RWPE2 (cell line): Measurements from ENCODE around the gene RFC5.

Experiments used
- ATAC-seq: fragments of 200-7000 bp; cut with Tn5 transposase; 3 replicates; pipeline ENCODE4 v1.9.1; 2021; ENCODE audit warnings: low read depth
- DNase-seq: peaks from one replicate; pipeline ENCODE4 v3.0.0-alpha.2; 2020; ENCODE audit warnings: low spot score
- H3K27ac ChIP-seq: fragments of 450-650 bp; 2 replicates; pipeline ENCODE4 v1.5.1; 2017; ENCODE audit warnings: mild to moderate bottlenecking; ENCODE audit not compliant: poor library complexity, severe bottlenecking
- H3K27me3 ChIP-seq: fragments of 250-450 bp; sonication (Bioruptor Pico); 2 replicates; pipeline ENCODE4 v1.5.1; 2021; ENCODE audit warnings: mild to moderate bottlenecking, moderate library complexity; ENCODE audit not compliant: insufficient read depth, poor library complexity, severe bottlenecking
- H3K36me3 ChIP-seq: fragments of 250-450 bp; sonication (Bioruptor Pico); 2 replicates; pipeline ENCODE4 v1.5.1; 2020; ENCODE audit warnings: low read depth, mild to moderate bottlenecking, moderate library complexity
- H3K4me1 ChIP-seq: fragments of 250-450 bp; sonication (Bioruptor Pico); 2 replicates; pipeline ENCODE4 v1.5.1; 2021; ENCODE audit warnings: mild to moderate bottlenecking, moderate library complexity; ENCODE audit not compliant: insufficient read depth, poor library complexity, severe bottlenecking
- H3K4me3 ChIP-seq: fragments of 250-450 bp; sonication (Bioruptor Pico); 2 replicates; pipeline ENCODE4 v1.5.1; 2021; ENCODE audit warnings: mild to moderate bottlenecking, moderate library complexity; ENCODE audit not compliant: severe bottlenecking
- H3K9me3 ChIP-seq: fragments of 250-450 bp; sonication (Bioruptor Pico); 2 replicates; pipeline ENCODE4 v1.5.1; 2021; ENCODE audit warnings: mild to moderate bottlenecking, moderate library complexity; ENCODE audit not compliant: severe bottlenecking
- TF ChIP-seq, protein P1 (sequence below): fragments of 450-650 bp; IDR thresholded peaks from one replicate; pipeline ENCODE4 v1.5.1; 2017; ENCODE audit warnings: mild to moderate bottlenecking, moderate library complexity; ENCODE audit not compliant: poor library complexity, severe bottlenecking

Gene RFC5

GRCh38 chr12:117980616-117981015 lies 35.9 kb upstream of the RFC5 start:
- H3K27ac ChIP-seq, result no peak overlapping the region
- no peaks in the 10 kb centered on the region for H3K27me3 ChIP-seq
- no peak for DNase-seq
- H3K4me1 ChIP-seq, result peaks cover 4% of the 10 kb centered on the region
- TF ChIP-seq, protein P1, sequence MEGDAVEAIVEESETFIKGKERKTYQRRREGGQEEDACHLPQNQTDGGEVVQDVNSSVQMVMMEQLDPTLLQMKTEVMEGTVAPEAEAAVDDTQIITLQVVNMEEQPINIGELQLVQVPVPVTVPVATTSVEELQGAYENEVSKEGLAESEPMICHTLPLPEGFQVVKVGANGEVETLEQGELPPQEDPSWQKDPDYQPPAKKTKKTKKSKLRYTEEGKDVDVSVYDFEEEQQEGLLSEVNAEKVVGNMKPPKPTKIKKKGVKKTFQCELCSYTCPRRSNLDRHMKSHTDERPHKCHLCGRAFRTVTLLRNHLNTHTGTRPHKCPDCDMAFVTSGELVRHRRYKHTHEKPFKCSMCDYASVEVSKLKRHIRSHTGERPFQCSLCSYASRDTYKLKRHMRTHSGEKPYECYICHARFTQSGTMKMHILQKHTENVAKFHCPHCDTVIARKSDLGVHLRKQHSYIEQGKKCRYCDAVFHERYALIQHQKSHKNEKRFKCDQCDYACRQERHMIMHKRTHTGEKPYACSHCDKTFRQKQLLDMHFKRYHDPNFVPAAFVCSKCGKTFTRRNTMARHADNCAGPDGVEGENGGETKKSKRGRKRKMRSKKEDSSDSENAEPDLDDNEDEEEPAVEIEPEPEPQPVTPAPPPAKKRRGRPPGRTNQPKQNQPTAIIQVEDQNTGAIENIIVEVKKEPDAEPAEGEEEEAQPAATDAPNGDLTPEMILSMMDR, result no peak
- no peaks in the 10 kb centered on the region for H3K9me3 ChIP-seq
- no peaks in the 10 kb centered on the region for H3K36me3 ChIP-seq
- ATAC-seq, result no peak
- H3K4me3 ChIP-seq, result no peak overlapping the region

DNA sequence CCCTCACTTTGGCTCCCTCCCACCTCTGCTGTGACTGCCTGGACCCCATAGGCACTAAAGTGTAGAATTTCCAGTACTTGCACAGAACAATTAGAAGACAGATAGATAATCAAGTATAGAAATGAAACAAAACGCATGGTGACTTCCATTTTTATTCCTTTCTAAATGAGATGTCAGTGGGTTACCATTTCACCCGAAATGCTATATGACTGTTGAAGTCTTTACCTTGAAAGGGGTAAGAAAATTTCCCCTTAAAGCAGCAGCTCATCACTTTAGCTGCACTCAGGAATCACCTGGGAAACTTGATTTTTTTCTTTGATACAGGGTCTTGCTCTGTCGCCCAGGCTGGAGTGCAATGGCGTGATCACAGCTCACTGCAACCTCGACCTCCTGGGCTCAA lies 35.2 kb upstream of the RFC5 start:
- no peak overlapping the region for H3K27ac ChIP-seq

DNA sequence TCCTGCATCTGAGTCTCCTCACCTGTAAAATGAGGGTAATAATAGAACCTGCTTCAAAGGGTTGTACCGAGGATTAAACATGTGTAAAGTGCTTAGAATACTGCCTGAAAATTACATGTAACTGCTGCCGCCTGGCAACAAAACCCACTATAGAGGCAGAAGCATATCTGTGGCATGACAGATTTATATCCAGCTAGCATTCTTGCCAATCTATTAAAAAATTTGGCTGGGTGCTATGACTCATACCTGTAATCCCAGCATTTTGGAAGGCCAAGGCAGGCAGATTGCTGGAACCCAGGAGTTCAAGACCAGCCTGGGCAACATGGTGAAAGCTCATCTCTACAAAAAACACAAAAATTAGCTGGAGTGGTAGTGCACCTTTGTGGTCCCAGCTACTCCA lies 31.3 kb upstream of the RFC5 start:
- Histone ChIP-seq H3K4me3 (no peak overlapping the region), H3K27me3 (no peaks in the 10 kb centered on the region), H3K4me1 (peaks cover 23% of the 10 kb centered on the region), H3K9me3 (no peaks in the 10 kb centered on the region), H3K27ac (peak overlapping the region; percentile 80), H3K36me3 (no peaks in the 10 kb centered on the region)
- no peak for ATAC-seq
- no peak for DNase-seq
- TF ChIP-seq, protein P1, result no peak

More for the DNA sequence above, 35.2 kb upstream of the RFC5 start:
- Histone ChIP-seq H3K4me1 (peaks cover 8% of the 10 kb centered on the region), H3K27me3 (no peaks in the 10 kb centered on the region), H3K36me3 (no peaks in the 10 kb centered on the region), H3K9me3 (no peaks in the 10 kb centered on the region), H3K4me3 (no peak overlapping the region)
- TF ChIP-seq, protein P1, result no peak
- no peak for DNase-seq
- ATAC-seq, result no peak

DNA sequence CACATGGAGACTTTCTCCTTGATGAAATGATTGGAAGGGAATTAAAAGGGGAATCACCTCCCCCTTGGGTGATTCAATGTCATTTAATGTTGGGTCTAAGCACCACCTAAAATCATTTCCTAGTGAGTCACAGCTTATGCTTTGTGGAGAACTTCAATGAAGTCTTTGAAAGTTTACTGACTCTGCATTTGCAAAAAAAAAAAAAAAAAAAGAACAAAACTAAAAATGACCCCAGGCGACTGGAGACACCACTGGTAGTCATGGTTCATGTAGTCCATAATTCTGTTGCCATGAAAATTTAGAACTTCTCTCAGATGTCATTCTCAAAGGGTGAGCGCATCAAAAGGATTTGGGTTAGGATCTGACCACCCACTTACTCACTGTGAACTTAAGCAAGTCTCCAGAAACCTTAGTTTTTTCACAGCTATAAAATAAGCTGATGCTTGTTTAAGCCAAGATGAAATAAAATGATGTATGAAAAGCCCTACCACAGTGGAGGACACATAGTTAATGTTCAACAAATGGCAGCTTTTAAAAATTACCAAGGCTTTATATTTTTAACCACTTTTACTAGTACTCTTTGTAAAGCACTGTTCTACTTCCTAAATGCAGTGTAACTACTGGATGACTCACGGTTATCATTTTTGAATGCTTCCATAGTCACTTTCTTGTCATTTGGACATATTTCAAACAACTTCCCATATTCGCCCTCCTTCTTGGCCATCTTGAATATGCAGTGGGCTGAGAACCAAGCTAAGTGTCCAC lies 29.6 kb upstream of the RFC5 start:
- TF ChIP-seq, protein P1, result no peak
- peak; percentile 81 for ATAC-seq
- no peak overlapping the region for H3K4me3 ChIP-seq

More for the DNA sequence above, 29.6 kb upstream of the RFC5 start:
- no peaks in the 10 kb centered on the region for H3K27me3 ChIP-seq
- H3K9me3 ChIP-seq, result no peaks in the 10 kb centered on the region
- DNase-seq, result no peak
- no peaks in the 10 kb centered on the region for H3K36me3 ChIP-seq
- peak overlapping the region; percentile 80 for H3K27ac ChIP-seq
- H3K4me1 ChIP-seq, result peaks cover 23% of the 10 kb centered on the region
